Measurements from ENCODE around the gene FRY. TPM values are rescaled to one million over a fixed set of nuclear protein-coding genes. Genes with fewer than 3 reads are reported as not detected.

The FRY gene
- total RNA-seq, 2 donors from 2014 or later, result 122 to 165 TPM

- Histone ChIP-seq H3K36me3 (no peaks in the 10 kb centered on the region), H3K27me3 (replicated peaks; ENCODE audit: insufficient read depth) (no peaks in the 10 kb centered on the region), H3K4me3 (no peak overlapping the region), H3K27ac (peak overlapping the region; percentile 85), H3K4me1 (ENCODE audit: control insufficient read depth in 1 of 2, low read depth in 2 of 2) (peaks cover 27 to 44% of the 10 kb centered on the region in 2 donors), H3K9me3 (no peaks in the 10 kb centered on the region)
- TF ChIP-seq, protein P1, sequence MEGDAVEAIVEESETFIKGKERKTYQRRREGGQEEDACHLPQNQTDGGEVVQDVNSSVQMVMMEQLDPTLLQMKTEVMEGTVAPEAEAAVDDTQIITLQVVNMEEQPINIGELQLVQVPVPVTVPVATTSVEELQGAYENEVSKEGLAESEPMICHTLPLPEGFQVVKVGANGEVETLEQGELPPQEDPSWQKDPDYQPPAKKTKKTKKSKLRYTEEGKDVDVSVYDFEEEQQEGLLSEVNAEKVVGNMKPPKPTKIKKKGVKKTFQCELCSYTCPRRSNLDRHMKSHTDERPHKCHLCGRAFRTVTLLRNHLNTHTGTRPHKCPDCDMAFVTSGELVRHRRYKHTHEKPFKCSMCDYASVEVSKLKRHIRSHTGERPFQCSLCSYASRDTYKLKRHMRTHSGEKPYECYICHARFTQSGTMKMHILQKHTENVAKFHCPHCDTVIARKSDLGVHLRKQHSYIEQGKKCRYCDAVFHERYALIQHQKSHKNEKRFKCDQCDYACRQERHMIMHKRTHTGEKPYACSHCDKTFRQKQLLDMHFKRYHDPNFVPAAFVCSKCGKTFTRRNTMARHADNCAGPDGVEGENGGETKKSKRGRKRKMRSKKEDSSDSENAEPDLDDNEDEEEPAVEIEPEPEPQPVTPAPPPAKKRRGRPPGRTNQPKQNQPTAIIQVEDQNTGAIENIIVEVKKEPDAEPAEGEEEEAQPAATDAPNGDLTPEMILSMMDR (IDR thresholded peaks at IDR 0.05), result no peak
- no peak for DNase-seq (ENCODE audit: low spot score)
- no peak for ATAC-seq (ENCODE audit: insufficient number of reproducible peaks, low FRiP score, low read depth)
These were observed 105.1 kb downstream of the FRY start for GRCh38 chr13:32136716-32137115.

DNA sequence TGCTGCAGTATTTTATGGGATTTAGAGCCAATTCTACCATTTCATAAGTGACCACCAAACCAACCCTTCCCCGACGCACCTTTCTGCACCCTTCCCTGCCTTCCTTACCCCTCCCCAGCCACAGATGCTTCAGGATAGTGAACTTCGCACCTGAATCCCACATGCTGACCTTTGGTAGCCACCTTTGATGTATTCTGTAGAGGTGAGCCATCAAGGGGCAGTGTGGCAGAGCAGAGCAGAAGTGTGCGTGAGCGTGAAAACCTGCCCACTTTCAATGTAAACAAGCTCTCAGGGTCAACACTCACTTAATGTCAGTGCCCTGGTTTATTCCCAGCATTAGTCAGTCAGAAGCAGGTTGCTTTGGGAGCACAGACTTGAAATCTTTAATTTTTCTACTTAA is 107.7 kb downstream of the FRY start:
- DNase-seq (ENCODE audit: low spot score) (no peak), ATAC-seq (ENCODE audit: insufficient number of reproducible peaks, low FRiP score, low read depth) (no peak)
- no peaks in the 10 kb centered on the region for H3K27me3 ChIP-seq (replicated peaks; ENCODE audit: insufficient read depth)
- H3K36me3 ChIP-seq, result no peaks in the 10 kb centered on the region
- H3K4me3 ChIP-seq, result no peak overlapping the region
- H3K9me3 ChIP-seq, result no peaks in the 10 kb centered on the region
- TF ChIP-seq, protein P1 (IDR thresholded peaks at IDR 0.05), result no peak
- H3K27ac ChIP-seq, result no peak overlapping the region
- peaks cover 22 to 33% of the 10 kb centered on the region in 2 donors for H3K4me1 ChIP-seq (ENCODE audit: control insufficient read depth in 1 of 2, low read depth in 2 of 2)

DNA sequence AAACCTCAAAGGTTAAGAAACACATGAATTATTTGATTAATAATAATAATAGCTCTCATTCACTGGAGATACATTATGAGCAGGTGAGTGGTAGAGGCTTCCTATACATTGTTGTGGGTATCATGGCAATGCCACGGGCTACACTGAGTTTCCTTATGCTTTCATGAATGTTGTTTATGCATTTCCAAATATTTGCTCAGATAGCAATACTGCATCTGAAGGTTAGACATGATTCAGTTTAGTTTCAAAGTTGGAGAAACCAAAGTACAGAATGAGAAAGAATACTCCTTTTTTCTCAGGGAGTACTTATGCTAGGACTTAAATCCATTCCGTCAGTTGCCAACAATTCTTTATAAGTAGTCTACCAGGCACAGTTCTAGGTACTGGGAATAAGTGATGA is 108.5 kb downstream of the FRY start:
- Histone ChIP-seq H3K27ac (no peak overlapping the region), H3K4me3 (no peak overlapping the region), H3K9me3 (no peaks in the 10 kb centered on the region), H3K27me3 (replicated peaks; ENCODE audit: insufficient read depth) (no peaks in the 10 kb centered on the region), H3K4me1 (ENCODE audit: control insufficient read depth in 1 of 2, low read depth in 2 of 2) (peaks cover 16 to 25% of the 10 kb centered on the region in 2 donors), H3K36me3 (no peaks in the 10 kb centered on the region)
- no peak for DNase-seq (ENCODE audit: low spot score)
- TF ChIP-seq, protein P1 (IDR thresholded peaks at IDR 0.05), result no peak
- no peak for ATAC-seq (ENCODE audit: insufficient number of reproducible peaks, low FRiP score, low read depth)

DNA sequence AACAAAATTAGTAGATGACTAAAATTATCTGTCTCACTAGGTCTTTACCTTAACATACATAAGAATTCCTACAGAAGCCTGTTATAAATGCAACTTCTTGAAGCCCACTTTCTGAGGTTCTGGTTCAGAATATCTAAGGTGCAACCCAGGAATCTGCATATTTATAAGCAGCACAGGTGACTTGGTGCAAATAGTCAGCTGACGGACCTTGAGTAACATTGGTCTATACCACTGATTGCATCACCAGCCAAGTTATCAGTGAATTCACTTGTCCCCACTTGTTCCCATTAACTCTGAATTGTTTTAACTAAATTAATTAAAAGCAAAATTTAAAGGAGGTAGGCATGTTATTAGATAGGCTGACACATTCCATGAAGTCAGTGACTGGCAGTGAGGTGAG is 109.9 kb downstream of the FRY start:
- H3K36me3 ChIP-seq, result no peaks in the 10 kb centered on the region

DNA sequence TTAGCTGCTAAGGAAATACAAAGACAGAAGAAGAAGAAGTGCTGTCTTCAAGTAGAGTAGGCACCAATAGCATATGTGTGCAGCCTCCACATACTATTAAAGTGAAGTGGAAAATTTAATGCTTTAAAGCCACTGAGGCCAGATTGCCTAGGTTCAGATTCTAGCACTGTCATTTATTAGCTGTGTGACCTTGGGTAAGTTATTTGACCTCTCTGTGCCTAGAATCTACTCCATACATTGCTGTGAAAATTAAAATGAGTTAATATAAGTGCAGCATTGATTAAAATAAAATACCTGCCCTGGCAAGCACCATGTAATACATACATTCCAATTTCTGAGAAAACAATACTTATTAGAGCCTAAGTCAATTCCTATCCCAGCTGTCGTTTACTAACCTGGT is 110.5 kb downstream of the FRY start:
- Histone ChIP-seq H3K27ac (no peak overlapping the region), H3K9me3 (no peaks in the 10 kb centered on the region), H3K4me1 (ENCODE audit: control insufficient read depth in 1 of 2, low read depth in 2 of 2) (peaks cover 8 to 13% of the 10 kb centered on the region in 2 donors), H3K4me3 (no peak overlapping the region), H3K27me3 (replicated peaks; ENCODE audit: insufficient read depth) (no peaks in the 10 kb centered on the region), H3K36me3 (no peaks in the 10 kb centered on the region)
- DNase-seq (ENCODE audit: low spot score) (no peak), ATAC-seq (ENCODE audit: insufficient number of reproducible peaks, low FRiP score, low read depth) (no peak)
- TF ChIP-seq, protein P1 (IDR thresholded peaks at IDR 0.05), result no peak

More for the DNA sequence above, 109.9 kb downstream of the FRY start:
- H3K27ac ChIP-seq, result no peak overlapping the region
- H3K4me3 ChIP-seq, result no peak overlapping the region
- ATAC-seq (ENCODE audit: insufficient number of reproducible peaks, low FRiP score, low read depth) (no peak), DNase-seq (ENCODE audit: low spot score) (no peak)
- TF ChIP-seq, protein P1 (IDR thresholded peaks at IDR 0.05), result no peak
- peaks cover 7 to 11% of the 10 kb centered on the region in 2 donors for H3K4me1 ChIP-seq (ENCODE audit: control insufficient read depth in 1 of 2, low read depth in 2 of 2)
- H3K9me3 ChIP-seq, result no peaks in the 10 kb centered on the region
- no peaks in the 10 kb centered on the region for H3K27me3 ChIP-seq (replicated peaks; ENCODE audit: insufficient read depth)
